GM12874 (cell line): ENCODE data around the gene ELK1.

Source experiments
- CTCF ChIP-seq: IDR thresholded peaks from 2 replicates; pipeline ENCODE4 v1.5.1; 2011; ENCODE audit warnings: low read depth, mild to moderate bottlenecking, control low read depth, low read length, moderate library complexity; ENCODE audit not compliant: insufficient read depth

ELK1 gene

GRCh38 chrX:47638816-47639215 lies 11.5 kb downstream of the ELK1 start:
- TF ChIP-seq CTCF: no peak

- peak; percentile 42 for TF ChIP-seq CTCF
These were observed 12.7 kb downstream of the ELK1 start for GRCh38 chrX:47637546-47638195.

GRCh38 chrX:47634871-47635575 lies 15.3 kb downstream of the ELK1 start:
- TF ChIP-seq CTCF: no peak

GRCh38 chrX:47633689-47634590 lies 16.4 kb downstream of the ELK1 start:
- TF ChIP-seq CTCF: no peak

GRCh38 chrX:47632666-47633065 lies 17.7 kb downstream of the ELK1 start:
- TF ChIP-seq CTCF: no peak

- TF ChIP-seq CTCF: no peak
These were observed 18.7 kb downstream of the ELK1 start for GRCh38 chrX:47631676-47632075.
